Right ventricle myocardium inferior (tissue), 1 donor: ENCODE data around the gene LRRC56. TPM values are rescaled to one million over a fixed set of nuclear protein-coding genes. Genes with fewer than 3 reads are reported as not detected.

Source experiments
- ATAC-seq: fragments of 200-7000 bp; cut with Tn5 transposase; one replicate; pipeline ENCODE4 v1.9.1; 2020; ENCODE audit warnings: mild to moderate bottlenecking, moderate library complexity
- DNase-seq: peaks from one replicate; pipeline ENCODE4 v3.0.0; 2021; ENCODE audit errors: missing footprints
- intact Hi-C: fragments of 100-400 bp; cut with DNase I; formaldehyde crosslinking; loops from one replicate; pipeline ENCODE4 v1.11.0; 2022
- microRNA-seq: library from miRNA; unstranded; fragments of <30 nt; microRNA quantifications from one replicate; pipeline ENCODE4 v1.2.0, GENCODE V29; 2020
- total RNA-seq: library from RNA; stranded (reverse); fragmentation: NEBNext Ultra II Directional; extraction: Animal tissue kit (Norgen Biotek cat#: 25700); gene quantifications from one replicate; pipeline ENCODE4 v1.2.1, GENCODE V29; 2021
- donor health status: DM: no; HTN: yes; CAD: no; lungs with severe emphysema.

Gene LRRC56
- total RNA-seq, 1 donor from 2014 or later = 0.16 TPM

GRCh38 chr11:601573-602245 is 64.4 kb downstream of the LRRC56 start:
- intact Hi-C loops = no loop called here
- no peak for ATAC-seq
- no peak for DNase-seq

GRCh38 chr11:603154-603553 is 65.8 kb downstream of the LRRC56 start:
- ATAC-seq = no peak
- intact Hi-C loops = no loop called here
- DNase-seq = no peak

Small RNA genes lying within 50 kb of the gene (microRNA-seq; reads per million reads assigned to microRNA genes)
- gene MIR210 = 251 reads per million, percentile 63 among the genes with 10 or more reads in this experiment

Other genes starting within 250 kb of the LRRC56 start
- 10.0 TPM for gene PGGHG, start 248.4 kb upstream of the LRRC56 start, total RNA-seq
- gene IFITM5, start 238.0 kb upstream of the LRRC56 start, total RNA-seq = not detected
- 253 TPM for gene IFITM2, start 229.7 kb upstream of the LRRC56 start, total RNA-seq
- 125 TPM for gene IFITM1, start 223.5 kb upstream of the LRRC56 start, total RNA-seq
- 401 TPM for gene IFITM3, start 216.7 kb upstream of the LRRC56 start, total RNA-seq
- gene B4GALNT4, start 168.0 kb upstream of the LRRC56 start, total RNA-seq = 0.54 TPM
- 0.32 TPM for gene PKP3, start 143.3 kb upstream of the LRRC56 start, total RNA-seq
- 50.0 TPM for gene SIGIRR, start 122.5 kb upstream of the LRRC56 start, total RNA-seq
- 0.41 TPM for gene ANO9, start 95.5 kb upstream of the LRRC56 start, total RNA-seq
- gene PTDSS2, start 87.2 kb upstream of the LRRC56 start, total RNA-seq = 27.8 TPM
- 190 TPM for gene RNH1, start 30.3 kb upstream of the LRRC56 start, total RNA-seq
- 57.5 TPM for gene HRAS, start 2.0 kb upstream of the LRRC56 start, total RNA-seq
- gene LMNTD2, start 23.2 kb downstream of the LRRC56 start, total RNA-seq = 0.14 TPM
- gene RASSF7, start 23.4 kb downstream of the LRRC56 start, total RNA-seq = 3.9 TPM
- 16.6 TPM for gene PHRF1, start 38.9 kb downstream of the LRRC56 start, total RNA-seq
- 13.2 TPM for gene IRF7, start 78.4 kb downstream of the LRRC56 start, total RNA-seq
- gene CDHR5, start 87.4 kb downstream of the LRRC56 start, total RNA-seq = not detected
- gene SCT, start 89.7 kb downstream of the LRRC56 start, total RNA-seq = not detected
- gene DRD4, start 99.7 kb downstream of the LRRC56 start, total RNA-seq = 0.16 TPM
- gene DEAF1, start 157.7 kb downstream of the LRRC56 start, total RNA-seq = 20.6 TPM
- 9.9 TPM for gene TMEM80, start 158.3 kb downstream of the LRRC56 start, total RNA-seq
- gene EPS8L2, start 168.7 kb downstream of the LRRC56 start, total RNA-seq = 7.7 TPM
- 102 TPM for gene TALDO1, start 209.9 kb downstream of the LRRC56 start, total RNA-seq
- 18.3 TPM for gene GATD1, start 240.0 kb downstream of the LRRC56 start, total RNA-seq